ENCODE measurements around the gene GPR21. TPM values are rescaled to one million over a fixed set of nuclear protein-coding genes. Genes with fewer than 3 reads are reported as not detected.

Gene GPR21
- total and polyA plus RNA-seq, 2 of the 13 experiments (the other 11 are each of a cell fraction or from before 2014, with no cell fraction given), result 0.29 to 0.32 TPM

DNA sequence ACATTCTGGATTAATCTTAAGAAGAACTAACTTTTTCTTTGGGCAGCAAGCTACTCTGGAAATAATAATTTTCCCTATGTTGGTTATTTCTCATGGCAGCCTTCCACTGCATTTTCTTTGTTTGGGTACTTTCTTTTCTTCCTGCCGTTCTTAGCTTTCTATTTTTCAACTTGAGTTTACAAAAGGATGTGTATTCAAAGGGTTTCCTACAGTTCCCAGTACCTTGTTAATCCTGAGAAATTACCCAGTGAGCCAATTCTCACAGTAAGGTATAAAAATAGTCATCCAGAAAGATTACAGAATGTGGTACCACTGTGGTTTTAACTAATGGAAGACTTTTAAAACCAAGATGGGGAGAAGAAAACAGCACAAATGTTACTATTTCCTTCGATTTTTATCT lies 20.2 kb downstream of the GPR21 start:
- ChIA-PET CTCF (ENCODE audit: low intra/inter-chr PET ratio, low total read pairs) (no interaction called here), POLR2A (no interaction called here)
- Histone ChIP-seq H3K36me3 (replicated peaks in 1 of 2; ENCODE audit: control insufficient read depth in 1 of 2, insufficient read depth in 2 of 2, low read length in 2 of 2) (peaks cover 1 to 3% of the 10 kb centered on the region in 2 experiments; a peak in 2 of 5 replicates), H4K20me1 (ENCODE audit: insufficient read depth, low read length) (no peaks in the 10 kb centered on the region), H3K27ac (ENCODE audit: extremely low read length, insufficient read depth, low read length) (no peak overlapping the region), H3K9ac (ENCODE audit: insufficient read depth, low read depth, low read length) (no peak overlapping the region), H3K4me3 (replicated peaks in 1 of 3; ENCODE audit: insufficient read depth in 1 of 3, low read depth in 2 of 3, low read length in 3 of 3) (no peak overlapping the region), H2AFZ (ENCODE audit: low read length) (no peak overlapping the region), H3K4me1 (ENCODE audit: insufficient read depth, low read length) (peaks cover 13% of the 10 kb centered on the region), H3K27me3 (ENCODE audit: control insufficient read depth in 1 of 2, insufficient read depth in 2 of 2, low read length in 2 of 2) (no peaks in the 10 kb centered on the region), H3K4me2 (ENCODE audit: low read depth, low read length) (no peak overlapping the region), H3K9me3 (ENCODE audit: low read length) (no peaks in the 10 kb centered on the region), H3K79me2 (ENCODE audit: insufficient read depth, low read length) (no peaks in the 10 kb centered on the region)
- no peak for DNase-seq (ENCODE audit: low spot score)
- no peak for FAIRE-seq
- ATAC-seq, result no peak
- BruUV-seq (replicated peaks), result no TSS peak
- WGBS (ENCODE audit: low lambda C conversion rate), result 78% methylated on average over 2 of the region's 2 CpGs
- no peak for TF ChIP-seq MTF1 (CRISPR knock-in tag; IDR thresholded peaks at IDR 0.05)
- TF ChIP-seq, protein P1, sequence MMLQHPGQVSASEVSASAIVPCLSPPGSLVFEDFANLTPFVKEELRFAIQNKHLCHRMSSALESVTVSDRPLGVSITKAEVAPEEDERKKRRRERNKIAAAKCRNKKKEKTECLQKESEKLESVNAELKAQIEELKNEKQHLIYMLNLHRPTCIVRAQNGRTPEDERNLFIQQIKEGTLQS (CRISPR knock-in tag; IDR thresholded peaks at IDR 0.05), result no peak
- no peak for TF ChIP-seq ZZZ3 (CRISPR knock-in tag; IDR thresholded peaks at IDR 0.05; ENCODE audit: borderline replicate concordance)
- no peak for TF ChIP-seq PPARG (CRISPR knock-in tag; conservative IDR thresholded peaks at IDR 0.05)
- no peak for TF ChIP-seq ZNF274 (CRISPR knock-in tag; IDR thresholded peaks at IDR 0.05)
- TF ChIP-seq CBX5 (CRISPR knock-in tag; IDR thresholded peaks at IDR 0.05; ENCODE audit: borderline replicate concordance), result no peak
- no peak for TF ChIP-seq AHR (CRISPR knock-in tag; IDR thresholded peaks at IDR 0.05)
- no peak for TF ChIP-seq GTF2F1 (IDR thresholded peaks at IDR 0.05; ENCODE audit: low read length)
- no peak for TF ChIP-seq NFE2L2 (IDR thresholded peaks at IDR 0.05; ENCODE audit: low read length)
- no peak for TF ChIP-seq NFIC (IDR thresholded peaks at IDR 0.05; ENCODE audit: low read length)
- TF ChIP-seq ETV6 (CRISPR knock-in tag; conservative IDR thresholded peaks at IDR 0.05), result no peak
- no peak for TF ChIP-seq KMT2B (CRISPR knock-in tag; IDR thresholded peaks at IDR 0.05)
- TF ChIP-seq ZNF460 (CRISPR knock-in tag; IDR thresholded peaks at IDR 0.05; ENCODE audit: borderline replicate concordance), result no peak
- no peak for TF ChIP-seq KDM3A (CRISPR knock-in tag; IDR thresholded peaks at IDR 0.05; ENCODE audit: low read depth)
- TF ChIP-seq ZSCAN21 (CRISPR knock-in tag; IDR thresholded peaks at IDR 0.05; ENCODE audit: borderline replicate concordance), result no peak
- TF ChIP-seq SRSF1 (optimal IDR thresholded peaks at IDR 0.05; ENCODE audit: low read depth, low read length), result no peak
- intact Hi-C loops (cut with micrococcal nuclease; ENCODE audit: unreplicated experiment), result no loop called here
- in situ Hi-C loops (cut with HindIII; ENCODE audit: extremely low pct_ligation_motif_present, low pct_unique_long_range_greater_than_20kb), result no loop called here
